CD14-positive monocyte (primary cell): ENCODE data around the gene ASCC1. TPM values are rescaled to one million over a fixed set of nuclear protein-coding genes. Genes with fewer than 3 reads are reported as not detected.

Source experiments
- DNase-seq, 3 donors: peaks; one replicate each; pipeline ENCODE4 v3.0.0-alpha.2; 2011 to 2022
- H2AFZ ChIP-seq: 2 replicates; pipeline ENCODE4 v1.6.0; 2012; ENCODE audit warnings: mild to moderate bottlenecking, low read depth, low read length, inconsistent platforms; ENCODE audit not compliant: insufficient read depth, poor library complexity, severe bottlenecking
- H3K27ac ChIP-seq, 2 donors: 1 replicate in 1 of 2; 2 replicates in 1 of 2; pipeline ENCODE4 v1.5.1; 2012 to 2013; ENCODE audit warnings: low read length in 2 of 2, control low read depth in 1 of 2, inconsistent platforms in 1 of 2, low read depth in 1 of 2, mild to moderate bottlenecking in 1 of 2
- H3K27me3 ChIP-seq, 2 donors: one replicate each; pipeline versions ENCODE4 v1.6.0 to v1.6.1; 2011 to 2013; ENCODE audit warnings: low read length in 2 of 2; ENCODE audit not compliant: control insufficient read depth in 2 of 2, insufficient read depth in 2 of 2
- H3K36me3 ChIP-seq, 2 donors: replicated peaks in 1 of 2; 1 replicate in 1 of 2; 2 replicates in 1 of 2; pipeline versions ENCODE4 v1.5.1 to v1.6.1; 2012 to 2013; ENCODE audit warnings: low read length in 2 of 2, control low read depth in 1 of 2, inconsistent platforms in 1 of 2, mild to moderate bottlenecking in 1 of 2; ENCODE audit not compliant: insufficient read depth in 2 of 2, control insufficient read depth in 1 of 2
- H3K4me1 ChIP-seq, 2 donors: 1 replicate in 1 of 2; 2 replicates in 1 of 2; pipeline versions ENCODE4 v1.5.1 to v1.6.1; 2012 to 2013; ENCODE audit warnings: low read length in 2 of 2, control low read depth in 1 of 2, inconsistent platforms in 1 of 2, mild to moderate bottlenecking in 1 of 2, moderate library complexity in 1 of 2; ENCODE audit not compliant: insufficient read depth in 2 of 2, control insufficient read depth in 1 of 2
- H3K4me2 ChIP-seq: replicated peaks from 2 replicates; pipeline ENCODE3; 2012; ENCODE audit warnings: low read length, moderate library complexity, mild to moderate bottlenecking; ENCODE audit not compliant: poor library complexity, severe bottlenecking; ENCODE audit errors: extremely low read depth
- H3K4me3 ChIP-seq, 3 experiments: fragments of 200-600 bp in 1 of 3; sonication (generic) in 1 of 3; replicated peaks in 1 of 3; 1 replicate in 2 of 3; 2 replicates in 1 of 3; pipeline ENCODE4 v1.5.1; 2011 to 2013; ENCODE audit warnings: low read length in 3 of 3, mild to moderate bottlenecking in 3 of 3, control low read depth in 2 of 3, low read depth in 2 of 3, inconsistent platforms in 1 of 3, moderate library complexity in 1 of 3
- H3K79me2 ChIP-seq: 2 replicates; pipeline ENCODE4 v1.6.0; 2012; ENCODE audit warnings: mild to moderate bottlenecking, control low read depth, inconsistent platforms, low read length, moderate library complexity; ENCODE audit not compliant: insufficient read depth
- H3K9ac ChIP-seq: 2 replicates; pipeline ENCODE4 v1.6.0; 2017; ENCODE audit warnings: low read length, mild to moderate bottlenecking; ENCODE audit not compliant: insufficient read depth, poor library complexity, severe bottlenecking
- H3K9me3 ChIP-seq, 2 donors: replicated peaks in 1 of 2; 1 replicate in 1 of 2; 2 replicates in 1 of 2; pipeline versions ENCODE4 v1.5.1 to v1.6.1; 2012 to 2013; ENCODE audit warnings: low read length in 2 of 2, control low read depth in 1 of 2; ENCODE audit not compliant: control insufficient read depth in 1 of 2, insufficient read depth in 1 of 2
- H4K20me1 ChIP-seq: 2 replicates; pipeline ENCODE4 v1.6.0; 2012; ENCODE audit warnings: mild to moderate bottlenecking, low read length, control low read depth, moderate library complexity; ENCODE audit not compliant: insufficient read depth
- H3K27ac Mint-ChIP-seq, 7 donors: one replicate each; pipeline ENCODE4 v1.8.0; 2020; ENCODE audit warnings: mild to moderate bottlenecking in 7 of 7, mixed read lengths in 7 of 7, moderate library complexity in 6 of 7, inconsistent platforms in 2 of 7
- H3K27me3 Mint-ChIP-seq, 3 donors: one replicate each; pipeline ENCODE4 v1.8.0; 2021 to 2022; ENCODE audit warnings: low read depth in 3 of 3, mild to moderate bottlenecking in 3 of 3, mixed read lengths in 3 of 3, moderate library complexity in 3 of 3, inconsistent platforms in 1 of 3
- H3K36me3 Mint-ChIP-seq, 2 donors: one replicate each; pipeline ENCODE4 v1.8.0; 2020; ENCODE audit warnings: mixed read lengths in 2 of 2, inconsistent platforms in 1 of 2, mild to moderate bottlenecking in 1 of 2
- H3K4me1 Mint-ChIP-seq: one replicate; pipeline ENCODE4 v1.8.0; 2020; ENCODE audit warnings: mild to moderate bottlenecking, mixed read lengths
- H3K4me3 Mint-ChIP-seq, 2 donors: one replicate each; pipeline ENCODE4 v1.8.0; 2020; ENCODE audit warnings: mild to moderate bottlenecking in 2 of 2, mixed read lengths in 2 of 2, moderate library complexity in 1 of 2
- H3K9me3 Mint-ChIP-seq, 7 donors: one replicate each; pipeline ENCODE4 v1.8.0; 2020 to 2022; ENCODE audit warnings: mixed read lengths in 7 of 7, mild to moderate bottlenecking in 6 of 7, moderate library complexity in 6 of 7, inconsistent platforms in 2 of 7
- CTCF ChIP-seq: fragments of 200-600 bp; IDR thresholded peaks from one replicate; pipeline ENCODE4 v1.8.0; 2022; ENCODE audit warnings: antibody characterized with exemption, mild to moderate bottlenecking
- WGBS: methylation state at CpG from one replicate; pipeline ENCODE4 v1.1.5; 2013; ENCODE audit warnings: missing lambda C conversion rate; ENCODE audit not compliant: insufficient coverage; 5-methylcytosine and 5-hydroxymethylcytosine counted together
- intact Hi-C, 2 donors: fragments of 100-400 bp; cut with micrococcal nuclease; formaldehyde crosslinking; loops; one replicate each; pipeline versions ENCODE4 v1.15.0 to v1.15.1; 2023
- polyA plus RNA-seq, 3 donors: library from polyadenylated mRNA; depleted of rRNA in 1 of 3; unstranded in 2 of 3; stranded (reverse) in 1 of 3; fragments of 300-500 nt in 2 of 3; fragments of >200 nt in 1 of 3; fragmentation: Illumina TruSeq in 2 of 3; gene quantifications; 1 replicate in 2 of 3; 2 replicates in 1 of 3; pipeline ENCODE4 v1.2.3, GENCODE V29; 2012 to 2021

The ASCC1 gene
- polyA plus RNA-seq, 3 donors = 8.2 to 20.9 (median 17.9) TPM

- no peaks in the 10 kb centered on the region for H4K20me1 ChIP-seq
- intact Hi-C loops = no loop called here
- peaks cover 0 to 1% (median 0%) of the 10 kb centered on the region in 3 donors for H3K27me3 Mint-ChIP-seq
- peak overlapping the region; percentile 85 to 94 (median 91) for H3K27ac Mint-ChIP-seq
- peak; percentile 69 to 87 (median 82) for DNase-seq
- H3K36me3 ChIP-seq = peaks cover 5 to 15% of the 10 kb centered on the region in 2 donors
- H3K27me3 ChIP-seq = no peaks in the 10 kb centered on the region
- peak overlapping the region; percentile 51 for H3K4me2 ChIP-seq
- peak overlapping the region; percentile 32 to 68 for H3K4me3 Mint-ChIP-seq
- H3K36me3 Mint-ChIP-seq = peaks cover 28 to 41% of the 10 kb centered on the region in 2 donors
- peaks cover 0 to 7% of the 10 kb centered on the region in 2 donors for H3K9me3 ChIP-seq
- H3K4me3 ChIP-seq = peak overlapping the region in 2 of 3 experiments; percentile 6 to 54
- peak overlapping the region; percentile 58 for H2AFZ ChIP-seq
- peaks cover 12% of the 10 kb centered on the region for H3K4me1 Mint-ChIP-seq
- no peak for TF ChIP-seq CTCF
- peak overlapping the region in 1 of 2 donors; percentile 80 for H3K27ac ChIP-seq
- no peaks in the 10 kb centered on the region for H3K79me2 ChIP-seq
- H3K4me1 ChIP-seq = peaks cover 12 to 14% of the 10 kb centered on the region in 2 donors
- peak overlapping the region; percentile 35 for H3K9ac ChIP-seq
- peaks cover 5 to 14% (median 9%) of the 10 kb centered on the region in 7 donors for H3K9me3 Mint-ChIP-seq
- WGBS = 3% methylated on average over 6 of the region's 7 CpGs
These were observed 29.7 kb downstream of the ASCC1 start for GRCh38 chr10:72186258-72186981.

- H3K9ac ChIP-seq = no peak overlapping the region
- H3K79me2 ChIP-seq = no peaks in the 10 kb centered on the region
- H3K27me3 ChIP-seq = no peaks in the 10 kb centered on the region
- no peaks in the 10 kb centered on the region for H4K20me1 ChIP-seq
- H3K9me3 ChIP-seq = peaks cover 0 to 7% of the 10 kb centered on the region in 2 donors
- DNase-seq = no peak
- Mint-ChIP-seq H3K36me3 (peaks cover 27 to 42% of the 10 kb centered on the region in 2 donors), H3K27ac (no peak overlapping the region), H3K4me3 (no peak overlapping the region), H3K4me1 (peaks cover 12% of the 10 kb centered on the region), H3K9me3 (peaks cover 5 to 12% (median 9%) of the 10 kb centered on the region in 7 donors), H3K27me3 (peaks cover 0 to 1% (median 0%) of the 10 kb centered on the region in 3 donors)
- TF ChIP-seq CTCF = no peak
- no peak overlapping the region for H3K4me3 ChIP-seq
- peaks cover 1 to 12% of the 10 kb centered on the region in 2 donors for H3K36me3 ChIP-seq
- intact Hi-C loops = no loop called here
- H2AFZ ChIP-seq = no peak overlapping the region
- no peak overlapping the region for H3K27ac ChIP-seq
- no CpG with 5 or more reads among the region's 2 CpGs for WGBS
- H3K4me1 ChIP-seq = peaks cover 12 to 14% of the 10 kb centered on the region in 2 donors
- no peak overlapping the region for H3K4me2 ChIP-seq
These were observed 31.9 kb downstream of the ASCC1 start for GRCh38 chr10:72184156-72184555.
